GM12878 (cell line): ENCODE measurements around the gene GINS2. TPM values are rescaled to one million over a fixed set of nuclear protein-coding genes. Genes with fewer than 3 reads are reported as not detected.

Experiments
- ATAC-seq: fragments of 200-7000 bp; cut with Tn5 transposase; 3 replicates; pipeline ENCODE4 v1.9.1; 2020; ENCODE audit warnings: mild to moderate bottlenecking, moderate library complexity
- BruUV-seq: library from RNA; stranded (reverse); fragments of 400-500 nt; replicated peaks from 2 replicates; lab custom pipeline; 2021; lab: Mats Ljungman, UMichigan
- CTCF ChIA-PET: fragments of 300-600 bp; sonication (Branson Sonifier 250); formaldehyde crosslinking; extraction: SDS; loops from one replicate; lab custom pipeline; 2021; ENCODE audit warnings: inconsistent platforms; lab: Yijun Ruan, JAX
- POLR2A ChIA-PET: fragments of 350-600 bp; formaldehyde crosslinking; extraction: SDS; loops from one replicate; lab custom pipeline; 2021; ENCODE audit warnings: inconsistent platforms; lab: Charles Lee
- RAD21 ChIA-PET: fragments of 300-600 bp; sonication (Branson Sonifier 250); formaldehyde crosslinking; loops from one replicate; lab custom pipeline; 2023; ENCODE audit warnings: antibody characterized with exemption; ENCODE audit not compliant: unreplicated experiment; lab: Charles Lee
- SMC1A ChIA-PET: fragments of 300-600 bp; sonication (Branson Sonifier 250); formaldehyde crosslinking; loops from one replicate; lab custom pipeline; 2023; ENCODE audit not compliant: unreplicated experiment, uncharacterized antibody; lab: Charles Lee
- DNase-seq: peaks from one replicate; pipeline ENCODE4 v3.0.0-alpha.2; 2011; ENCODE audit warnings: low read depth, low spot score
- FAIRE-seq: peaks from 3 replicates; lab custom pipeline; 2011; peaks lifted over from hg19 to GRCh38; lab: Jason Lieb, UNC
- H2AFZ ChIP-seq: 2 replicates; pipeline ENCODE4 v1.6.0; 2011; ENCODE audit warnings: low read depth, low read length, control low read depth; ENCODE audit not compliant: control insufficient read depth
- H3K27ac ChIP-seq: 2 replicates; pipeline ENCODE4 v1.5.1; 2011; ENCODE audit warnings: control low read depth; ENCODE audit not compliant: control insufficient read depth, insufficient read depth
- H3K27me3 ChIP-seq, 2 experiments: replicated peaks in 1 of 2; 2 replicates each; pipeline versions ENCODE4 v1.6.0 to v1.6.1; 2011; ENCODE audit warnings: low read length in 1 of 2; ENCODE audit not compliant: control insufficient read depth in 2 of 2, insufficient read depth in 2 of 2
- H3K36me3 ChIP-seq, 2 experiments: 2 replicates each; pipeline ENCODE4 v1.5.1; 2011; ENCODE audit warnings: low read length in 1 of 2; ENCODE audit not compliant: control insufficient read depth in 2 of 2, insufficient read depth in 2 of 2
- H3K4me1 ChIP-seq: 2 replicates; pipeline ENCODE4 v1.6.1; 2011; ENCODE audit warnings: mild to moderate bottlenecking, low read length, moderate library complexity, mixed read lengths; ENCODE audit not compliant: control insufficient read depth, insufficient read depth
- H3K4me2 ChIP-seq: 2 replicates; pipeline ENCODE4 v1.6.0; 2011; ENCODE audit warnings: control low read depth; ENCODE audit not compliant: control insufficient read depth, insufficient read depth
- H3K4me3 ChIP-seq: fragments of 200-600 bp; sonication (generic); 2 replicates; pipeline ENCODE4 v1.5.1; 2016
- H3K79me2 ChIP-seq: 2 replicates; pipeline ENCODE4 v1.6.0; 2011; ENCODE audit warnings: low read length; ENCODE audit not compliant: control insufficient read depth, insufficient read depth
- H3K9ac ChIP-seq: 2 replicates; pipeline ENCODE4 v1.8.0; 2011; ENCODE audit warnings: low read length, control low read depth, mixed read lengths; ENCODE audit not compliant: control insufficient read depth, insufficient read depth
- H3K9me3 ChIP-seq: replicated peaks from 3 replicates; pipeline ENCODE4 v1.5.1; 2011; ENCODE audit warnings: mild to moderate bottlenecking, low read length; ENCODE audit not compliant: control insufficient read depth, insufficient read depth
- H4K20me1 ChIP-seq: 2 replicates; pipeline ENCODE4 v1.6.0; 2011; ENCODE audit not compliant: control insufficient read depth, insufficient read depth
- EP300 ChIP-seq, 2 experiments: fragments of 150-350 bp in 1 of 2; IDR thresholded peaks; 2 replicates each; pipeline ENCODE4 v1.6.1; 2011 to 2012; ENCODE audit warnings: low read depth in 2 of 2, low read length in 2 of 2, borderline replicate concordance in 1 of 2, improper control_type of control experiment in 1 of 2, inconsistent platforms in 1 of 2; ENCODE audit not compliant: control insufficient read depth in 1 of 2
- GABPA ChIP-seq: IDR thresholded peaks from 2 replicates; pipeline ENCODE4 v1.6.1; 2014; ENCODE audit warnings: antibody characterized with exemption, low read depth, mild to moderate bottlenecking, inconsistent platforms
- MEF2B ChIP-seq: fragments of 450-650 bp; IDR thresholded peaks from 2 replicates; pipeline ENCODE4 v1.6.1; 2018; ENCODE audit warnings: mild to moderate bottlenecking, moderate library complexity; ENCODE audit not compliant: partially characterized antibody, poor library complexity, severe bottlenecking
- NR2F1 ChIP-seq: fragments of 450-650 bp; conservative IDR thresholded peaks from 2 replicates; pipeline ENCODE4 v1.6.1; 2017; ENCODE audit warnings: mild to moderate bottlenecking
- RCOR1 ChIP-seq: conservative IDR thresholded peaks from 2 replicates; pipeline ENCODE4 v1.6.1; 2012; ENCODE audit warnings: low read depth, low read length, improper control_type of control experiment
- SREBF1 ChIP-seq: IDR thresholded peaks from 2 replicates; pipeline ENCODE4 v1.6.1; 2012; ENCODE audit warnings: mild to moderate bottlenecking, low read length
- WGBS: methylation state at CpG from one replicate; pipeline ENCODE4 v1.1.6; 2016; ENCODE audit warnings: low lambda C conversion rate; ENCODE audit not compliant: insufficient replicate concordance, insufficient coverage; ENCODE audit errors: missing lambda C conversion rate; 5-methylcytosine and 5-hydroxymethylcytosine counted together
- in situ Hi-C: fragments of 300-500 bp; cut with MboI; formaldehyde crosslinking; loops from 9 replicates; pipeline ENCODE4 v1.14.3; 2018; ENCODE audit warnings: mixed read lengths
- intact Hi-C: fragments of 100-400 bp; cut with micrococcal nuclease; formaldehyde crosslinking; loops from one replicate; pipeline ENCODE4 v1.14.2; 2022; ENCODE audit not compliant: unreplicated experiment
- polyA plus RNA-seq, 11 experiments: library from polyadenylated mRNA; depleted of rRNA in 4 of 11; unstranded in 6 of 11; stranded (reverse) in 5 of 11; fragments of >200 nt; fragmentation: Nextera tagmentation in 4 of 11; fragmentation: Illumina TruSeq in 1 of 11; extraction: Ambion mirVana in 4 of 11; extraction: Trizol in 1 of 11; gene quantifications; 1 replicate in 1 of 11; 2 replicates in 10 of 11; pipeline versions ENCODE4 v1.2.1 to v1.2.3, GENCODE V29; 2011 to 2016; ENCODE audit warnings: inconsistent platforms in 2 of 11, missing spikeins in 2 of 11, low read depth in 1 of 11
- total RNA-seq, 4 experiments: library from RNA; depleted of rRNA in 3 of 4; stranded (reverse); fragments of >200 nt in 3 of 4; fragmentation: Illumina TruSeq in 1 of 4; extraction: Trizol in 1 of 4; gene quantifications; 2 replicates each; pipeline versions ENCODE4 v1.2.1 to v1.2.3, GENCODE V29; 2013 to 2021
- TF ChIP-seq, protein P1 (sequence below): IDR thresholded peaks from 2 replicates; pipeline ENCODE4 v1.6.1; 2011; ENCODE audit warnings: mild to moderate bottlenecking, low read depth, low read length, moderate library complexity; ENCODE audit not compliant: insufficient replicate concordance

The GINS2 gene
- total and polyA plus RNA-seq, 10 of the 15 experiments (the other 5 are each of a cell fraction or from before 2014, with no cell fraction given) = 42.7 to 90.8 (median 57.0) TPM

DNA sequence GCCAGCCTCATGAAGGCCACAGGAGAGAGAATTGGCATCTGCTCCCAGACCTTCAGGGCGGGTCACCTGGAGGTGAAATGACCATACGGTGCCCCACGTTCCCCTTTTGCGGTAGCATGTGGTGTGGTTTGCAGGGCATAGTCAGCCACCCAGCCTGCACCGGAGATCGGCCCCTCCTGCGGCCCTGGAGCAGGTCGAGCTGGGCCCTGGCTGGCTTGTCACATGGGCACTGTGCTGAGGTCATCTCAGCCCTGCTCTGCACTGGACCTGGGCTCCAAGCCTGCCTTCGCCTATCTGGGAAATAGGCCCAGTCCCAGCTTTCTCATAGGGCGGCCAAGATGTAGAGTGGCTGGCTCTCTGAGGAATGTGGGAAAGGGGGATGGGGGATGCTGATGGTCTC lies 59.4 kb downstream of the GINS2 start:
- RAD21 ChIA-PET = no interaction called here
- no peak overlapping the region for H3K4me3 ChIP-seq

DNA sequence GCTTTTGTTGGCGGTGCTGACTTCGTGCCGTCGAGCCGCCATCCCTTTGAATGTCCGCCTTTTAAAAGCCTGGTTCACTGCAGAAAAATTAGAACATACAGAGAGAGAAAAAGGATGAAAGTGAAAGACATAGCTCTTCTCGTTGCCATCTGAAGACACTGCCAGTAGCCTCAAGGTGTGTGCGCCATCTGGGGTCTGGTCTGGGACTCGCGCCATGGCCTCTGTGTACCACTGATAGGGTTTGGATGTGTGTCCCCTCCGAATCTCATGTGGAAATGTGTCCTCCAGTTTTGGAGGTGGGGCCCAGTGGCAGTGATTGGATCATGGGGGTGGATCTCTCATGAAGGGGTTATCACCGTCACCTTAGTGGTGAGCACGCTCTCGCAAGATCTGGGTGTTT lies 60.1 kb downstream of the GINS2 start:
- peaks cover 37% of the 10 kb centered on the region for H3K79me2 ChIP-seq
- no peak overlapping the region for H3K27ac ChIP-seq
- ATAC-seq (no peak), FAIRE-seq (no peak), DNase-seq (no peak)
- in situ Hi-C loops (no loop called here), intact Hi-C loops (no loop called here)
- WGBS = 96% methylated on average over 14 of the region's 14 CpGs
- no peak overlapping the region for H3K9ac ChIP-seq
- CTCF ChIA-PET = no interaction called here
- no peaks in the 10 kb centered on the region for H3K27me3 ChIP-seq
- no TSS peak for BruUV-seq
- H3K9me3 ChIP-seq = peaks cover 15% of the 10 kb centered on the region; the same call in 2 of the 3 replicates
- peaks cover 6 to 31% of the 10 kb centered on the region in 2 experiments; a peak in 3 of 4 replicates for H3K36me3 ChIP-seq
- no peak overlapping the region for H3K4me3 ChIP-seq
- SMC1A ChIA-PET = no interaction called here
- no peak overlapping the region for H2AFZ ChIP-seq
- RAD21 ChIA-PET = no interaction called here
- no peak overlapping the region for H3K4me2 ChIP-seq
- peaks cover 11% of the 10 kb centered on the region; the same call in 1 of the 2 replicates for H4K20me1 ChIP-seq
- H3K4me1 ChIP-seq = no peaks in the 10 kb centered on the region
- TF ChIP-seq, protein P1, sequence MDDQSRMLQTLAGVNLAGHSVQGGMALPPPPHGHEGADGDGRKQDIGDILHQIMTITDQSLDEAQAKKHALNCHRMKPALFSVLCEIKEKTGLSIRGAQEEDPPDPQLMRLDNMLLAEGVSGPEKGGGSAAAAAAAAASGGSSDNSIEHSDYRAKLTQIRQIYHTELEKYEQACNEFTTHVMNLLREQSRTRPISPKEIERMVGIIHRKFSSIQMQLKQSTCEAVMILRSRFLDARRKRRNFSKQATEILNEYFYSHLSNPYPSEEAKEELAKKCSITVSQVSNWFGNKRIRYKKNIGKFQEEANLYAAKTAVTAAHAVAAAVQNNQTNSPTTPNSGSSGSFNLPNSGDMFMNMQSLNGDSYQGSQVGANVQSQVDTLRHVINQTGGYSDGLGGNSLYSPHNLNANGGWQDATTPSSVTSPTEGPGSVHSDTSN = no peak
- TF ChIP-seq NR2F1 (no peak), MEF2B (no peak), GABPA (no peak)
- POLR2A ChIA-PET = no interaction called here

More for the DNA sequence above, 59.4 kb downstream of the GINS2 start:
- FAIRE-seq (no peak), DNase-seq (no peak), ATAC-seq (no peak)
- ChIA-PET POLR2A (no interaction called here), CTCF (no interaction called here), SMC1A (no interaction called here)
- Histone ChIP-seq H3K79me2 (peaks cover 37% of the 10 kb centered on the region), H3K4me1 (no peaks in the 10 kb centered on the region), H3K4me2 (no peak overlapping the region), H3K9me3 (peaks cover 15% of the 10 kb centered on the region; the same call in 2 of the 3 replicates), H4K20me1 (peaks cover 11% of the 10 kb centered on the region; the same call in 1 of the 2 replicates), H3K27me3 (no peaks in the 10 kb centered on the region), H3K27ac (no peak overlapping the region), H3K9ac (no peak overlapping the region), H3K36me3 (peaks cover 6 to 34% of the 10 kb centered on the region in 2 experiments; a peak in 3 of 4 replicates), H2AFZ (no peak overlapping the region)
- in situ Hi-C loops (no loop called here), intact Hi-C loops (no loop called here)
- TF ChIP-seq SREBF1 = no peak
- no peak for TF ChIP-seq EP300 (IDR thresholded peaks at IDR 0.05; ENCODE audit: borderline replicate concordance in 1 of 2, control insufficient read depth in 1 of 2, low read depth in 2 of 2, low read length in 2 of 2)
- TF ChIP-seq RCOR1 = no peak
- WGBS = 98% methylated on average over 10 of the region's 10 CpGs
- no TSS peak for BruUV-seq
